Measurements from ENCODE around the gene HTATIP2.
A peak's percentile ranks its signal among the peaks of the same experiment; 100 is the strongest.
"Not testable (repeated sequence)": the region's sequence is repeated elsewhere in the genome, so short reads cannot be mapped to it uniquely, and the experiment has no call there.

The HTATIP2 gene

GRCh38 chr11:20373147-20373546 is 9.6 kb downstream of the HTATIP2 start:
- no peak for DNase-seq

GRCh38 chr11:20373568-20374209 is 10.2 kb downstream of the HTATIP2 start:
- no peak for DNase-seq

GRCh38 chr11:20374741-20375300 is 11.3 kb downstream of the HTATIP2 start:
- DNase-seq: no peak

- DNase-seq: no peak
These were observed 12.7 kb downstream of the HTATIP2 start for GRCh38 chr11:20376162-20376730.

GRCh38 chr11:20385996-20386395 is 22.5 kb downstream of the HTATIP2 start:
- not testable (repeated sequence) for DNase-seq

- DNase-seq: peak; percentile 95
These were observed 24.0 kb downstream of the HTATIP2 start, which contains the start of gene PRMT3 for GRCh38 chr11:20387261-20388095. Gene PRMT3, plus strand, starts transcription at chr11:20387716. Its CDS starts 31 bp downstream, at chr11:20387747.

- DNase-seq: no peak
These were observed 24.9 kb downstream of the HTATIP2 start for GRCh38 chr11:20388096-20389055.

- DNase-seq: peak; percentile 15
These were observed 33.8 kb downstream of the HTATIP2 start for GRCh38 chr11:20397281-20397680.

- DNase-seq: no peak
These were observed 36.0 kb downstream of the HTATIP2 start for GRCh38 chr11:20399498-20399897.

- DNase-seq: no peak
These were observed 39.5 kb downstream of the HTATIP2 start for GRCh38 chr11:20403059-20403458.

- no peak for DNase-seq
These were observed 43.0 kb downstream of the HTATIP2 start for GRCh38 chr11:20406484-20406883.

GRCh38 chr11:20407344-20407743 is 43.8 kb downstream of the HTATIP2 start:
- DNase-seq: no peak

GRCh38 chr11:20415432-20415831 is 51.9 kb downstream of the HTATIP2 start:
- no peak for DNase-seq

- no peak for DNase-seq
These were observed 54.3 kb downstream of the HTATIP2 start for GRCh38 chr11:20417771-20418170.

- DNase-seq: no peak
These were observed 58.4 kb downstream of the HTATIP2 start for GRCh38 chr11:20421946-20422345.

GRCh38 chr11:20429216-20429615 is 65.7 kb downstream of the HTATIP2 start:
- no peak for DNase-seq

Data from GDM1 (cell line).